Kidney (tissue), 14 donors: ENCODE data around the gene CORIN. TPM values are rescaled to one million over a fixed set of nuclear protein-coding genes. Genes with fewer than 3 reads are reported as not detected.

Experiments used
- DNase-seq, 5 donors: peaks; one replicate each; pipeline ENCODE4 v3.0.0-alpha.2; 2013 to 2020
- FAIRE-seq: peaks from 2 replicates; lab custom pipeline; 2012; peaks lifted over from hg19 to GRCh38; lab: Jason Lieb, UNC
- H3K27ac ChIP-seq, 2 donors: one replicate each; pipeline ENCODE4 v1.7.0; 2013; ENCODE audit warnings: low read depth in 2 of 2, low read length in 2 of 2, inconsistent platforms in 1 of 2
- H3K27me3 ChIP-seq: one replicate; pipeline ENCODE4 v1.7.1; 2013; ENCODE audit warnings: low read length, inconsistent platforms; ENCODE audit not compliant: control insufficient read depth, insufficient read depth
- H3K36me3 ChIP-seq, 3 donors: one replicate each; pipeline versions ENCODE4 v1.7.0 to v1.7.1; 2013; ENCODE audit warnings: low read length in 3 of 3, control low read depth in 1 of 3, inconsistent platforms in 1 of 3; ENCODE audit not compliant: insufficient read depth in 3 of 3, control insufficient read depth in 2 of 3
- H3K4me1 ChIP-seq, 3 donors: one replicate each; pipeline versions ENCODE4 v1.7.0 to v1.7.1; 2013; ENCODE audit warnings: low read length in 3 of 3, inconsistent platforms in 1 of 3, low read depth in 1 of 3; ENCODE audit not compliant: control insufficient read depth in 2 of 3, insufficient read depth in 2 of 3
- H3K4me3 ChIP-seq, 3 donors: one replicate each; pipeline versions ENCODE4 v1.7.0 to v1.8.1; 2013; ENCODE audit warnings: low read length in 3 of 3, control low read depth in 1 of 3, inconsistent platforms in 1 of 3
- H3K9ac ChIP-seq, 3 donors: one replicate each; pipeline versions ENCODE4 v1.7.0 to v1.7.1; 2013; ENCODE audit warnings: low read length in 3 of 3, control low read depth in 1 of 3, inconsistent platforms in 1 of 3
- H3K9me3 ChIP-seq, 3 donors: one replicate each; pipeline versions ENCODE4 v1.7.0 to v1.7.1; 2013; ENCODE audit warnings: low read length in 3 of 3, control low read depth in 1 of 3, inconsistent platforms in 1 of 3; ENCODE audit not compliant: control insufficient read depth in 2 of 3, insufficient read depth in 1 of 3
- CTCF ChIP-seq: IDR thresholded peaks from 3 replicates; pipeline ENCODE4 v1.5.1; 2012; ENCODE audit warnings: mild to moderate bottlenecking, moderate library complexity, borderline replicate concordance; ENCODE audit not compliant: insufficient read depth; ENCODE audit errors: extremely low read depth
- intact Hi-C: fragments of 100-400 bp; cut with DNase I; formaldehyde crosslinking; loops from one replicate; pipeline ENCODE4 v1.11.1; 2022
- polyA plus RNA-seq: library from polyadenylated mRNA; stranded (reverse); fragments of 350-450 nt; fragmentation: Illumina TruSeq; extraction: RNeasy Lipid Tissue Mini Kit (QIAGEN cat#74804); gene quantifications from one replicate; pipeline ENCODE4 v1.2.3, GENCODE V29; 2014; ENCODE audit warnings: low read depth, low replicate concordance; ENCODE audit not compliant: insufficient read depth
- total RNA-seq: library from RNA; stranded (reverse); fragmentation: NEBNext Ultra II Directional; extraction: Animal tissue kit (Norgen Biotek cat#: 25700); gene quantifications from one replicate; pipeline ENCODE4 v1.2.1, GENCODE V29; 2021
- donor health status: control.
- donor health status: control.
- donor health status: control.
- donor health status: control.
- donor health status: control.
- donor health status: DM: yes; HTN: yes; CAD: no.
- donor health status: Normal renal cell carcinoma (clear cell type).

The CORIN gene
- total and polyA plus RNA-seq, 2 donors from 2014 or later: 0.75 to 2.6 TPM

DNA sequence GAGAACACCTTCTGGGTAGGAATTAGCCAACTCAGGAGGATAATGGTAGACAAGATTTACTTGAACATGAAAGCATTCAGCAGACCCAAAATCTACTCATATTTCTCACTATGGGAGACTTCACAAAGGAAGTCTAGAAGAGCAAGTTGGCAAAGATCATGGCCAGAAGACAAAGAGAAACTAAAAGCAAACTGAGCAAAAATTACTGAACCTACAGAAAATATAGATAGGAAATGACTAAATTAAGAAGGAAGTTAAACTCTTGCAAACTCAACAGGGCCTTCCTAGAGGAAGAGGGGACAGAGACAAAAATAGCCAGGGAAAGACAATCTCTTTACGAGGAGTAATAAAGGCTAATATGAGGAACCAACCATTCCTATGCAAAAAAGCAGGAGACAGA is 18.7 kb downstream of the CORIN start:
- Histone ChIP-seq H3K4me3 (no peak overlapping the region), H3K4me1 (no peaks in the 10 kb centered on the region), H3K9me3 (no peaks in the 10 kb centered on the region), H3K9ac (no peak overlapping the region), H3K27ac (no peak overlapping the region), H3K36me3 (no peaks in the 10 kb centered on the region), H3K27me3 (no peaks in the 10 kb centered on the region)
- no peak for DNase-seq
- no peak for FAIRE-seq
- no peak for TF ChIP-seq CTCF
- intact Hi-C loops: no loop called here

- H3K27me3 ChIP-seq: no peaks in the 10 kb centered on the region
- no peak overlapping the region for H3K9ac ChIP-seq
- FAIRE-seq (no peak), DNase-seq (no peak)
- H3K36me3 ChIP-seq: no peaks in the 10 kb centered on the region
- no peaks in the 10 kb centered on the region for H3K4me1 ChIP-seq
- no peak overlapping the region for H3K4me3 ChIP-seq
- H3K27ac ChIP-seq: no peak overlapping the region
- no peak for TF ChIP-seq CTCF
- H3K9me3 ChIP-seq: no peaks in the 10 kb centered on the region
- intact Hi-C loops: no loop called here
Observed at GRCh38 chr4:47817275-47817674, 20.6 kb downstream of the CORIN start.

- no peaks in the 10 kb centered on the region for H3K4me1 ChIP-seq
- intact Hi-C loops: no loop called here
- H3K9me3 ChIP-seq: no peaks in the 10 kb centered on the region
- no peak overlapping the region for H3K9ac ChIP-seq
- no peaks in the 10 kb centered on the region for H3K36me3 ChIP-seq
- H3K27me3 ChIP-seq: no peaks in the 10 kb centered on the region
- DNase-seq (no peak), FAIRE-seq (no peak)
- no peak overlapping the region for H3K27ac ChIP-seq
- H3K4me3 ChIP-seq: no peak overlapping the region
- no peak for TF ChIP-seq CTCF
Observed at GRCh38 chr4:47816748-47817147, 21.1 kb downstream of the CORIN start.

DNA sequence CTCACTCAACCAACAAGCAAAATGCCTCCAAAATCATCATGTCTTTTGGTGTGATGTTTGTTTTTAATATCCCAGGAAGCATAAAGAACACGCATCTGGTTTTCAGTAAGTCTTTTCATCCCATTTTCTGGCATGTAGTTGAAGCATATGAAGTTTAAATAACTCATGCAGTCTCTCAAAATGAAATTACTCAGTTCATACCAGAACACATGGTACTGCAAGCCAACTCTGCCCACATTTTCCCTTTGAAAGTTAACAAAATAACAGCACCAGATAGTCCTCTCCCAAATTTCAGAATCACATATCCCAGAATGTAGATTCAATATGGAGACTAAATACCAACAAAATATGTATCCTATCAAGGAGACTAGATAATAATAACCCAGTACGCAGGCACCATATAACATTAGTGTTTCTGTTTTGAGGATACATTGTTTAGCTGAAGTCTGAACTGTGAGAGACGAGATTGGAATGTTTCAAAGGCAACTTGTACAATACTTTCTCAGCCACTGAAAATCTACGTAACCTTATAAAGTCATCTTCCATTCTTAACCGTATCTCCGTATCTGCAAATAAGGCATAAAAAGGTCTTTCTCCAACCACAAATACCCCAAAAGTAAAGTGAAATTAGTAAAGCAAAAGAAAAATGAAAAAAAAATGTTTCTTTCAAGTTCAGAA is 23.1 kb downstream of the CORIN start:
- no peak for TF ChIP-seq CTCF
- FAIRE-seq (no peak), DNase-seq (no peak)
- no peak overlapping the region for H3K27ac ChIP-seq
- intact Hi-C loops: no loop called here
- H3K36me3 ChIP-seq: no peaks in the 10 kb centered on the region
- H3K4me3 ChIP-seq: no peak overlapping the region
- H3K4me1 ChIP-seq: no peaks in the 10 kb centered on the region
- H3K9ac ChIP-seq: no peak overlapping the region
- no peaks in the 10 kb centered on the region for H3K27me3 ChIP-seq
- H3K9me3 ChIP-seq: no peaks in the 10 kb centered on the region
